ENCODE data around the gene BMAL1. TPM values are rescaled to one million over a fixed set of nuclear protein-coding genes. Genes with fewer than 3 reads are reported as not detected.
A peak's percentile ranks its signal among the peaks of the same experiment; 100 is the strongest.

The BMAL1 gene
- total RNA-seq, 1 experiment from 2014 or later, result 15.3 TPM

DNA sequence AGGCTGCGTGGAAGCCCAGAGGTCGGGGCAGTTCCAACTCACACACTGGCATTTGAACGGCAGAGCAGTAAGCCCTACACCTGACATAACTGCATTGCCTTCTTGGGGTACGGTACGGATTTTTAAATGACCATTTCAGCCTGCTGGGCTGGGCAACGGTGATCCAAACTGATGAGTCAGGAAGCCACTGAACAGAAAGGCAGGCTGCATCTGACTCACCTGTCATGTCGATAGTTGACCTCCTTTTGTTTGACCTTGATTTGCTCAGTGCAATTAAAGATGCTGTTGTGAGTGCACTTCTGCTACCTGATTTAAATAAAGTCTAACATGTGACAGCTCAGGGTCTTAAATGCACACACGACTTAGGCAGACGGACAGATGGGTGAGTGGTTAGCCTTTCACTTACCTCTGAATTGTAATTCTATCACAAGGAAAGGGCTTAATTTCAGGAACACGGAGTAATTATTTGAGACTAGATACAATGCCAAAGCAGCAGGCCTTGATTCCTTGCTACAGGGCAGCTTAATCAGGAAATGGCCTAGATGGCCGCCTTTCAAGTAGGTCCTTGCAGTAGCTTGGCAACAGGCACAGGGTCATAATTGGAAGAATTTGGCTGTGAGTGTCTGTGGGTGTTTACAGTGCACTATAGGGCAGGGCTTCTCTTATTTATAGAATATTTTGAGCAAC lies 52.2 kb downstream of the BMAL1 start:
- Histone ChIP-seq H3K27me3 (no peaks in the 10 kb centered on the region), H3K4me3 (no peak overlapping the region), H3K27ac (no peak overlapping the region), H3K9me3 (replicated peaks) (no peaks in the 10 kb centered on the region), H3K4me1 (no peaks in the 10 kb centered on the region), H3K36me3 (no peaks in the 10 kb centered on the region)
- DNase-seq, result no peak

DNA sequence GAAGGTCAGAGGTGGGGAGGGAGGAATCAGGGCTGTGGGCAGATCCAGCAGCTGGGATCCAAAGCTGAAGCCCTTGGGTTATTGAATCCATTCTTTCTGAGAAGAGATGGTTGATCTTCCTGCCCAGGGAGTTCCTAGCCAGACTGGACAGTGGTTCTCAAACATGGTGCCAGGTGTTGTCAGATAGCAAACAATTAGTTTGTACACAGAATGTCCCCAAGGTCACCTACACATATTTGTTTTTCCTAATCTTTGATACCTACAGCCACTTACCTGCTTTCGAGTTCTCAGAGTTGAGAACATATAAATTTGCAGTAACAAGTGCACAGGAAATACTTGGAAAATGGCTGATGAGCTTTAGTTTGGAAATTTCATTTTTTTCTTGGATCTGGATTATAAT lies 54.5 kb downstream of the BMAL1 start:
- DNase-seq, result no peak
- Histone ChIP-seq H3K27me3 (no peaks in the 10 kb centered on the region), H3K36me3 (no peaks in the 10 kb centered on the region), H3K9me3 (replicated peaks) (no peaks in the 10 kb centered on the region), H3K4me1 (no peaks in the 10 kb centered on the region), H3K27ac (no peak overlapping the region), H3K4me3 (no peak overlapping the region)

DNA sequence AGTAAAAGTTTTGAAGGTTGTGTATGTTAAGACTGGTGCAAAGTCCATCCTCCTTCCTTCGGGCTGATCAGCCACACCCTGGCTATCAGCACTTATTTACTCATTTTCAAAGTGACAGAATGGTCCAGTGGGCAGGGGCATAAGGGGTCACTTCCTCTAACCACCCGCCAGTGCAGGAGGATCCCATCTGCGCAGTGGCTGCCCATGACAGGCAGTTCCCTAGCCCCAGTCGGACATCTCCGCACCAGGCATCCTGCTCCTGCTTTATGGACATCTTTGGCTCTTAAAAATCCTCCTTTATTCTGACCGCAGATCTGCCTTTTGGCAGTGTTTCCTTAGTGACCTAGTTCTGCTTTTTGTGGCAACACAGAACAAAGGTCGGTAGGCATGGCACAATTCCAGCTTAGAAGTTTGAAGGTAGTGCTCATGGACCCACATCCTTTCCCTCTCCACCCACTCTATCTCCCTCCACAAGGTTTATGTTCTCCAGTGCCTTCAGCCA lies 55.9 kb downstream of the BMAL1 start:
- H3K27ac ChIP-seq, result no peak overlapping the region
- no peaks in the 10 kb centered on the region for H3K36me3 ChIP-seq
- H3K9me3 ChIP-seq (replicated peaks), result no peaks in the 10 kb centered on the region
- H3K4me3 ChIP-seq, result no peak overlapping the region
- no peaks in the 10 kb centered on the region; the same call in 1 of the 2 replicates for H3K4me1 ChIP-seq
- DNase-seq, result no peak
- H3K27me3 ChIP-seq, result no peaks in the 10 kb centered on the region

DNA sequence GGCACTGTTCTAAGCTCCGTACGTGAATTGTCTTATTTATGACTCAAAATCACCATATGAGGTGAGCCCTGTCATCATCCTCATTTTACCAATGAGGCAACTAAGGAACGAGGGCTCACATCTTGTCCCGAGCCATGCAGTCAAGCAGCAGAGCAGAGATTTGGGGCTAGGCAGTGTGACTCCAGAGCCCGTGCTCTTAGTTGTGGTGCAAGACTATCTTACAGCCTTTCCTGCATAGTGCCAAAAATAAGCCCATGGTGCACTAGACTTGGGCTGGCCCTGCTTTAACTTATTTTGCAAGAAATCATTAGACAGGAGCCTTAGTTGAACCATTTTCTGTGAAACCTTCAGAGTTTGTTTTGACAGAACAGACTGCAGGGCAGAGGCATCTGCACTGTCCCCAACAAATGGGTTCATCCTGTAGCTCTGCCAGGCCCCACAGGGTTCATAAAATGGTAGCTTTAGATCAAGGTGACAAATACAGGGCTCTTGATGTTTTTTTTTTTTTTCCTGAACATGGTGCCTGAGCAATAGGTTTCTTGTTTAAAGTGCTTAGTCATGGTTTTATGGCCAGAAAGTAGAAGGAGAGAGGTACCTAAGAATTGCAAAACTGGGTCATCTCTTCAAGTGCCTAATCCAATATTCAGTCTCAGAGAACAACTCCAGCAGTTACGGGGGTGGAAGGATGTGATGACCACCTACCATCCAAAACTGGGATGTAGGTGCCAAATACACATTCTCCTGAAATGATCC lies 56.6 kb downstream of the BMAL1 start:
- no peaks in the 10 kb centered on the region for H3K9me3 ChIP-seq (replicated peaks)
- no peaks in the 10 kb centered on the region for H3K36me3 ChIP-seq
- H3K27ac ChIP-seq, result no peak overlapping the region
- no peak overlapping the region for H3K4me3 ChIP-seq
- no peaks in the 10 kb centered on the region; the same call in 1 of the 2 replicates for H3K4me1 ChIP-seq
- no peak for DNase-seq
- no peaks in the 10 kb centered on the region for H3K27me3 ChIP-seq

GRCh38 chr11:13335319-13335718 lies 57.7 kb downstream of the BMAL1 start:
- peak; percentile 57 to 83 for DNase-seq
- Histone ChIP-seq H3K9me3 (replicated peaks) (no peaks in the 10 kb centered on the region), H3K4me1 (no peaks in the 10 kb centered on the region; the same call in 1 of the 2 replicates)

DNA sequence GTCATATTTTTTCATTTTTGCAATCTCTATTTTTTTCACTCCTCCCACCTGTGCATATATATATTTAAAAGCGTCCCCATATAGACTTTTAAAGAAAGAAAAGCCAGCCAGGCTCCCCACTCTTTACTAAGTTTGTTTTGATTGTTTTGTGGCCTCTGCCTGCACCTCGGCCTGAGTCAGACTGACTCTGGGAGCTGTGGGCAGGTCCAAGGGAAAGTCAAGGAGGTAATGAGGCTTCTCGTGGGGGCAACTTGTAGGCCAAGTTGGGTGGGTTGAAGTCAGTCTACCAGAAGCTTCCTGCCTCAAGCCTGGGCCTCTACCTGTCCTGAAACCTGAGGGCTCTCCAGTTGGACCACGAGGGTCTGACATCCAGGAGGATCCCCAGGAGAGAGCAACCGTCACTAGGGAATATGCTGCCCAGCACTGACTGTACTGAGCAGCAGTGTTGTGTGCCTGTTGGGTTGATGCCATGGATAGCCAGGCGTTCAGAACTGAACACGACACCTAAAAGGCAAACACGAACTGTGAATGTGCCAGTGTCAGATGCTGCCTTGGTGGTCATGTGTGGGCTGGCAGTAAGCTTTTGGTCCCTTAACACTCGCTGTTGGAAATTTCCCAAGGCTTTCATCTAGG lies 58.8 kb downstream of the BMAL1 start:
- Histone ChIP-seq H3K4me3 (no peak overlapping the region), H3K27ac (no peak overlapping the region)
- no peak for DNase-seq

More at GRCh38 chr11:13335319-13335718, 57.7 kb downstream of the BMAL1 start:
- H3K27me3 ChIP-seq, result no peaks in the 10 kb centered on the region
- no peak overlapping the region for H3K4me3 ChIP-seq
- H3K27ac ChIP-seq, result no peak overlapping the region
- H3K36me3 ChIP-seq, result no peaks in the 10 kb centered on the region

GRCh38 chr11:13338019-13338426 lies 60.4 kb downstream of the BMAL1 start:
- Histone ChIP-seq H3K36me3 (no peaks in the 10 kb centered on the region), H3K4me1 (no peaks in the 10 kb centered on the region; the same call in 1 of the 2 replicates), H3K4me3 (peak overlapping the region; percentile 12), H3K27me3 (no peaks in the 10 kb centered on the region), H3K9me3 (replicated peaks) (no peaks in the 10 kb centered on the region), H3K27ac (no peak overlapping the region)
- peak in 1 of 2 experiments; percentile 28 for DNase-seq

More for the DNA sequence above, 58.8 kb downstream of the BMAL1 start:
- Histone ChIP-seq H3K27me3 (no peaks in the 10 kb centered on the region), H3K36me3 (no peaks in the 10 kb centered on the region), H3K4me1 (no peaks in the 10 kb centered on the region; the same call in 1 of the 2 replicates), H3K9me3 (replicated peaks) (no peaks in the 10 kb centered on the region)

GRCh38 chr11:13338427-13339069 lies 61.0 kb downstream of the BMAL1 start:
- H3K36me3 ChIP-seq, result no peaks in the 10 kb centered on the region
- DNase-seq, result peak in 1 of 2 experiments; percentile 10
- H3K4me1 ChIP-seq, result no peaks in the 10 kb centered on the region; the same call in 1 of the 2 replicates
- H3K27ac ChIP-seq, result no peak overlapping the region
- peak overlapping the region; percentile 12 for H3K4me3 ChIP-seq
- no peaks in the 10 kb centered on the region for H3K27me3 ChIP-seq
- no peaks in the 10 kb centered on the region for H3K9me3 ChIP-seq (replicated peaks)

DNA sequence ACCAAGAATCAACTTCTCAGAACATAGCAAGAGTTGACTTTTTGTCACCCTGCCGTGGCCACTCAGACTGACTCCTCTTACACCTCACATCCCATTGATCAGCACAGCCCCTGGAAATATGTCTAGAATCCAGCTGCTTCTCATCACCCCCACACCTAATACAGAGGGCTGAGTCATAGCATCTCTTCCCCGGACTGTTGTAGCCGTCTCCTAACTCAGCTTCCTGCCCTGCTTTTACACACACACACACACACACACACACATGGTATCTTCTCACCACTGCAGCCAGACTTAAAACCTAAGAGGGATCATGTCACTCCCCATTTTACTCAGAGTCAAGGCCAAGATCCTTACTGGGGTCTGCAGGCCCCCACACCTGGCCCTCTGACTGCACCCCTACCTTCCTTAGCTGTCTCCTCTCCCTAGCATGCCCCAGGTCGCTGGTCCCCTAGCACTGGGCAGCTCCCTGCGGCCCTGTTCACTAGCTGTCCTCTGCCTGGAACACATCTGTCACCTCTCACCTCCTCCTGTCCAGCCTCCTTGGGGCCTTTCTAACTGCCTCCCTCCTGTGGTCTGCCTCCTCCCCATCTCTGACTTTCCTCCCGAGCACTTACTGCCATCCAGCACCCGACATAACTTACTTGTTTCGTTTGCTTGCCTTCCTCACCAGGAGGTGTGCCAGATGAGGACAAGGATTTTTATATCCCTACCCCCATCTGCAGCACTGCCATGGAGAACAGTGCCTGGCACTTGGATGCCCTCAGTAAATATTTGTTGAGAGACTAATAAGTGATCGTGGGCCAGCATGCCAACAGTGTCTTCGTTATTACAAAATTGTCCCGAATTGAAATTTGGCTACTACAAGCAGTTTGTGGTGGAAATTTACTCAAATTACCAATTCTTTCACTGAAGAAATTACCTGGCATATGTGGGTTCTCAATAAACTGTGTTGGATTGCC lies 61.9 kb downstream of the BMAL1 start:
- H3K27ac ChIP-seq, result no peak overlapping the region

GRCh38 chr11:13341026-13341425 lies 63.4 kb downstream of the BMAL1 start:
- no peak overlapping the region for H3K4me3 ChIP-seq
- no peak for DNase-seq
- no peaks in the 10 kb centered on the region for H3K9me3 ChIP-seq (replicated peaks)
- H3K27ac ChIP-seq, result no peak overlapping the region
- no peaks in the 10 kb centered on the region; the same call in 1 of the 2 replicates for H3K4me1 ChIP-seq
- H3K27me3 ChIP-seq, result no peaks in the 10 kb centered on the region
- no peaks in the 10 kb centered on the region for H3K36me3 ChIP-seq

More for the DNA sequence above, 61.9 kb downstream of the BMAL1 start:
- Histone ChIP-seq H3K4me3 (no peak overlapping the region), H3K4me1 (no peaks in the 10 kb centered on the region; the same call in 1 of the 2 replicates), H3K36me3 (no peaks in the 10 kb centered on the region), H3K27me3 (no peaks in the 10 kb centered on the region), H3K9me3 (replicated peaks) (no peaks in the 10 kb centered on the region)
- peak; percentile 28 to 36 for DNase-seq

- no peak overlapping the region for H3K27ac ChIP-seq
- H3K9me3 ChIP-seq (replicated peaks), result no peaks in the 10 kb centered on the region
- H3K4me3 ChIP-seq, result no peak overlapping the region
- H3K4me1 ChIP-seq, result no peaks in the 10 kb centered on the region; the same call in 1 of the 2 replicates
- H3K27me3 ChIP-seq, result no peaks in the 10 kb centered on the region
- no peak for DNase-seq
- H3K36me3 ChIP-seq, result no peaks in the 10 kb centered on the region
Observed at GRCh38 chr11:13343067-13343466, 65.5 kb downstream of the BMAL1 start.

- H3K36me3 ChIP-seq, result no peaks in the 10 kb centered on the region
- no peaks in the 10 kb centered on the region for H3K27me3 ChIP-seq
- H3K4me1 ChIP-seq, result no peaks in the 10 kb centered on the region
- peak; percentile 74 to 88 for DNase-seq
- H3K27ac ChIP-seq, result no peak overlapping the region
- H3K4me3 ChIP-seq, result no peak overlapping the region
- no peaks in the 10 kb centered on the region for H3K9me3 ChIP-seq (replicated peaks)
Observed at GRCh38 chr11:13343931-13344717, 66.5 kb downstream of the BMAL1 start.

DNA sequence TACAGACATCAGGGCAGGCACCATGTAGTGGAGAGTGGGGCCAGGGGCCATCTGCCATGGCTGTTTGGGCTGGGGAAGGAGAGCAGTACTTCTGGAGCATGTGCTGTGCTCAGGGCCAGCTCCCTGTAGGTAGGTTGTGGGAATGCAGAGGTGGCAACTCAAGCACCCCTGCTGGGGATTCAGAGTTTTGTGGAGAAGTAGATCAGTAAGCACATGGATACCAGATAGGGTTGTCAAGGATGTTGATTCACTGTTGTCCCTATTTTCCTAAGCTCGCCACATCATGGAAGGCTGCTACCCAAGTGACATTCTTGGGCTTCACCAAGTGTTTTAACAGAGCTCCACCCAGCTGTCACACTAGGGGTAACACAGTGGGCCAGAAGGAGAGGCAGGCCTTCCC lies 67.2 kb downstream of the BMAL1 start:
- Histone ChIP-seq H3K36me3 (no peaks in the 10 kb centered on the region), H3K9me3 (replicated peaks) (no peaks in the 10 kb centered on the region), H3K4me1 (no peaks in the 10 kb centered on the region), H3K27me3 (no peaks in the 10 kb centered on the region), H3K27ac (no peak overlapping the region), H3K4me3 (no peak overlapping the region)
- no peak for DNase-seq
